Glomerular visceral epithelial cell (primary cell): ENCODE data around the gene DAZL.
"Not testable (repeated sequence)": the region's sequence is repeated elsewhere in the genome, so short reads cannot be mapped to it uniquely, and the experiment has no call there.

ENCODE experiments used
- DNase-seq: peaks from one replicate; pipeline ENCODE4 v3.0.0-alpha.2; 2016; ENCODE audit errors: extremely low spot score

Gene DAZL, protein sequence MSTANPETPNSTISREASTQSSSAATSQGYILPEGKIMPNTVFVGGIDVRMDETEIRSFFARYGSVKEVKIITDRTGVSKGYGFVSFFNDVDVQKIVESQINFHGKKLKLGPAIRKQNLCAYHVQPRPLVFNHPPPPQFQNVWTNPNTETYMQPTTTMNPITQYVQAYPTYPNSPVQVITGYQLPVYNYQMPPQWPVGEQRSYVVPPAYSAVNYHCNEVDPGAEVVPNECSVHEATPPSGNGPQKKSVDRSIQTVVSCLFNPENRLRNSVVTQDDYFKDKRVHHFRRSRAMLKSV

GRCh38 chr3:16604887-16605602, at the start of gene DAZL:
DAZL (minus strand) TSS chr3:16605423; CDS start chr3:16605205, 218 bp downstream.
- DNase-seq, result no peak

- no peak for DNase-seq
Observed at GRCh38 chr3:16654976-16655375, 49.8 kb upstream of the DAZL start.

- no peak for DNase-seq
Observed at GRCh38 chr3:16653712-16654111, 48.5 kb upstream of the DAZL start.

DNA sequence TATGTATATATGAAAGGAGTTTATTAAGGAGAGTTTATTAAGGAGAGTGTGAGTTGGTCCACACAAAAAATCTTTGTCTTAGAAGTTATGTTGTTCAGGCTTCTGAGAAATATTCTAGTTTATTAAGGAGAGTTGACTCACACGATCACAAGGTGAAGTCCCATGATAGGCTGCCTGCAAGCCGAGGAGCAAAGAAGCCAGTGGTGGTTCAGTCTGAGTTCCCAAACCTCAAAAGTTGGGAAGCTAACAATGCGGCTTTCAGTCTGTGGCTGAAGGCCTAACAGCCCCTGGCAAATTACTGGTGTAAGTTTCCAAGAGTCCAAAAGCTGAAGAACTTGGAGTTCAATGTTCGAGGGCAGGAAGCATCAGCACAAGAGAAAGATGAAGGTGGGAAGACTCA, 42.4 kb upstream of the DAZL start:
- no peak for DNase-seq

GRCh38 chr3:16639806-16640205, 34.6 kb upstream of the DAZL start:
- DNase-seq, result no peak

DNA sequence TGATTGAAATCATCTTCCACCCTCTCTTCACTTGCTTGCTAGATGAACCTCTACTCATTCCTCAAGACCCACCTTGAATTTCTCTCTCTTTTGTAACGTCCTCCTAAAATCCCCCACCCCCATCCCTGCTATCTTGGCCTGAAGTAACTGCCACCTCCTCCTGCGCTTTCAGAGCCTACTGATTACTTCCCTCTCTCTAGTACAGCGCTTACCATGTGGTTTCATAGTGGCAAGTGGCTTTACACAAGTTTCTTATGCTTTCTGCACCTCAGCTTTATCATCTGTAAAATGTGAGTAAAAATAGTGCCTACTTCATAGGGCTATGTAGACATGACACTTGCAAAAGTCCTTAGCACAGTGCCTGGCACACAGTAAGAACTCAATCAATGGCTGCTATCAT, 28.7 kb upstream of the DAZL start:
- no peak for DNase-seq

DNA sequence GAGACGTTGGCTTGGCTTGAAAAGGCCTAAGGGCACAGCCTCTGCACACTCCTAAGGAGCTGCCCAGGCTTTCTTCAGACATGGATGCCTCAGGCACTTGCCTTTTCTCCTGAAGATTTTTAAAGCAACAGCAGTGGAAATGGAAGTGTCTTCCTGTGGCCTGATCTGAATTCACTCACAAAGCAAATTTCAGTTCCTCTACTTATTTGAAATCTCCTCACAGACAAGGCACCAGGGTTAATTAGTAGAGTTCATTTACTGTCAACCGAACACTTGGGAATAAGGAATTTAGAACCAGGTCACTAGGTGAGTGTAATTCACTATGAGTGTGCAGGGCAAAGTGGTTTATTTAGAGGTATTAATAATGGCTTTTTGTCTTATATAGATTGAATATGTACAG, 27.2 kb upstream of the DAZL start:
- no peak for DNase-seq

DNA sequence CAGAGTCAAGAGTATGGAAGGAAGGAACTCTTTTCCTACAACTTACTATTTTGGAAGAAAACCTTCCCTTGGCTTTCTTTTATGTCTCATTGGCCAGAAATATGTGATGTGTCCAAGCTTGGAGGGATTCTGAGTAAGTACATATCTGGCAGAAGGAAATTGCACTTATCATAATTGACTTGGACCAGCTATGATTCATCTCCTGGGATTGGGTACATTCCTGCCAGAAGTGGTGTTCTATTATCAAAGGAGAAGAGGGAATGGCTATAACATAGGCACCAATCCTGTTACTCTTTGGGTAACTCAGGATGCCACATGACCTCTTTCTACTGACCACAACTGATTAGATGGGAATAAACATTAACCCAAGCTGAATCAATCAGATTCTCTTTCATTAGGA, 13.5 kb upstream of the DAZL start:
- no peak for DNase-seq

DNA sequence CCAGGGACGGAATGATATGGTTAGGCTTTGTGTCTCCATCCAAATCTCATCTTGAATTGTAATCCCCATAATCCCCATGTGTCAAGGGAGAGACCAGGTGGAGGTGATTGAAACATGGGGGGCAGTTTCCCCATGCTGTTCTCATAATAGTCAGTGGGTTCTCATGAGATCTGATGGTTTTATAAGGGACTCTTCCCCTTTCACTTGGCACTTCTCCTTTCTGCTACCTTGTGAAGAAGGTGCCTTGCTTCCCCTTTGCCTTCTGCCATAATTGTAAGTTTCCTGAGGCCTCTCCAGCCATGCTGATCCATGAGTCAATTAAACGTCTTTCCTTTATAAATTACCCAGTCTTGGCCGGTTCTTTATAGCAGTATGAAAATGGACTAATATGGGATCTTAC, 11.9 kb upstream of the DAZL start:
- DNase-seq, result not testable (repeated sequence)

GRCh38 chr3:16616083-16616482, 10.9 kb upstream of the DAZL start:
- no peak for DNase-seq

- DNase-seq, result no peak
Observed at GRCh38 chr3:16614033-16615031, 9.1 kb upstream of the DAZL start.

GRCh38 chr3:16609927-16610580, 4.8 kb upstream of the DAZL start:
- DNase-seq, result no peak

GRCh38 chr3:16608816-16609215, 3.6 kb upstream of the DAZL start:
- DNase-seq, result no peak

GRCh38 chr3:16607718-16608117, 2.5 kb upstream of the DAZL start:
- no peak for DNase-seq

DNA sequence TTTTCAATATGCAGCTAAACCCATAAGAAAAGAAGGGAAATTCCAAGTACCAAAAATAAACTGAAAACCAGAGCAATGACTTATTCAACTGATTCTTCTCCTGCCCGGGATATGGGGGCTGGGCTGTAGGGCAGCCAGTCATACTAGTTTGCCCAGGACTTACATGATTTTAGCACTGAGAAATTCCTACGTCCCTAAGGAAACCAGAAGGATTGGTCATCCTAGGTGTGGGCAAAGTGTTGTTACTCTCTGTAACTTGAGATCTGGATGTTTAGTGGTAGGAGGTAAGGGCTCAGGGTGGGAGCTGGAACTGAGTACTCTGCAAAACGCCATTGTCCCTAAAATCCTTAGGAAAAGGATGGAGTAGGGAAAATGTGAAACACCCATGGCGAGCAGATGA, 1.2 kb upstream of the DAZL start:
- peak; percentile 4 for DNase-seq

GRCh38 chr3:16605966-16606365, 743 bp upstream of the DAZL start:
- DNase-seq, result no peak

GRCh38 chr3:16604433-16604832, 790 bp downstream of the DAZL start:
- no peak for DNase-seq

DNA sequence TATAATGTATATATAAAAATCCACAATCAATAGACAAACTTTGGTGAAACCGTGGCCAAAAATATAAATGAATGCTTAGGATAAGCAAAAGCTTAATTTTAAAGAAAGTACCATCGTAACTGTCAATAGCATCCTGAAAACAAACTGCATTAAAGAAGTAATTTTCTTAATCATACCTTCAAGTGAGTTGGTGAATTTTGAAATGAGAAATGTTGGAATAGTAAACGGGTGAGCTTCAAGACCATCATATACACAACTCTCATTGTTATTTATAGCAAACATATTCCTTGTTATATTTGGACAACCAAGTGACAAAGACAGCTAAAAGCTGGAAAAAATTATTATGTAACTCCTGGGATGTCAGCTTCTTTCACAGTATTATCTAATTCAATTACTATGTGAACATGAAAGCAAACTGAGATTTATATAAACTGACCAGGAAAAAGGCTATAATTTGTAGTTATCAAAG, 3.7 kb downstream of the DAZL start:
- no peak for DNase-seq

- peak; percentile 74 for DNase-seq
Observed at GRCh38 chr3:16600780-16601536, 4.3 kb downstream of the DAZL start.

GRCh38 chr3:16599694-16600093, 5.5 kb downstream of the DAZL start:
- DNase-seq, result no peak
